Lung (tissue), 12 donors: Measurements from ENCODE around the gene ATG2A. TPM values are rescaled to one million over a fixed set of nuclear protein-coding genes. Genes with fewer than 3 reads are reported as not detected.

Experiments
- ATAC-seq: fragments of 200-7000 bp; cut with Tn5 transposase; one replicate; pipeline ENCODE4 v1.9.1; 2020; ENCODE audit warnings: moderate number of reproducible peaks; ENCODE audit not compliant: insufficient read depth, low FRiP score
- DNase-seq, 3 donors: peaks; one replicate each; pipeline ENCODE4 v3.0.0-alpha.2; 2013 to 2017
- H3K27ac ChIP-seq, 2 donors: one replicate each; pipeline ENCODE4 v1.5.1; 2013; ENCODE audit warnings: mild to moderate bottlenecking in 2 of 2, moderate library complexity in 2 of 2, control low read depth in 1 of 2, inconsistent platforms in 1 of 2, low read depth in 1 of 2, low read length in 1 of 2
- H3K27me3 ChIP-seq, 3 donors: one replicate each; pipeline ENCODE4 v1.5.1; 2013; ENCODE audit warnings: low read length in 2 of 3; ENCODE audit not compliant: control insufficient read depth in 3 of 3, insufficient read depth in 3 of 3
- H3K36me3 ChIP-seq, 4 donors: one replicate each; pipeline ENCODE4 v1.5.1; 2013; ENCODE audit warnings: low read length in 4 of 4, mild to moderate bottlenecking in 1 of 4, moderate library complexity in 1 of 4; ENCODE audit not compliant: control insufficient read depth in 4 of 4, insufficient read depth in 4 of 4
- H3K4me1 ChIP-seq, 5 donors: one replicate each; pipeline ENCODE4 v1.5.1; 2013; ENCODE audit warnings: low read length in 5 of 5, mild to moderate bottlenecking in 2 of 5, moderate library complexity in 1 of 5; ENCODE audit not compliant: control insufficient read depth in 5 of 5, insufficient read depth in 5 of 5
- H3K4me3 ChIP-seq: one replicate; pipeline ENCODE4 v1.5.1; 2013; ENCODE audit warnings: mild to moderate bottlenecking, control low read depth, moderate library complexity
- H3K9ac ChIP-seq, 2 donors: one replicate each; pipeline ENCODE4 v1.5.1; 2013; ENCODE audit warnings: low read length in 2 of 2, control low read depth in 1 of 2; ENCODE audit not compliant: insufficient read depth in 1 of 2
- H3K9me3 ChIP-seq, 4 donors: one replicate each; pipeline ENCODE4 v1.5.1; 2013; ENCODE audit warnings: low read length in 3 of 4, mild to moderate bottlenecking in 1 of 4, moderate library complexity in 1 of 4; ENCODE audit not compliant: control insufficient read depth in 4 of 4, insufficient read depth in 3 of 4
- WGBS, 2 donors: extraction: QIAGEN DNeasy Blood & Tissue Kit; methylation state at CpG; one replicate each; pipeline ENCODE4 v1.1.7; 2013; 5-methylcytosine and 5-hydroxymethylcytosine counted together
- polyA plus RNA-seq, 2 donors: library from polyadenylated mRNA; stranded (reverse); fragments of 200-250 nt; gene quantifications; one replicate each; pipeline ENCODE4 v1.2.1, GENCODE V29; 2013
- total RNA-seq, 2 donors: library from RNA; depleted of rRNA in 1 of 2; stranded (reverse); fragments of >200 nt in 1 of 2; gene quantifications; one replicate each; pipeline ENCODE4 v1.2.1, GENCODE V29; 2014 to 2021
- TF ChIP-seq, protein P1 (sequence below): IDR thresholded peaks from 2 replicates; pipeline ENCODE4 v1.5.1; 2012; ENCODE audit warnings: mild to moderate bottlenecking; ENCODE audit errors: control extremely low read depth, extremely low read depth
- donor health status: control.
- donor health status: control.
- donor health status: Bipolar disorder and iron deficiency.
- donor health status: healthy.
- donor health status: DM: yes; HTN: yes; CAD: no.

The ATG2A gene
- total and polyA plus RNA-seq, 4 donors = 17.4 to 32.5 (median 21.0) TPM

DNA sequence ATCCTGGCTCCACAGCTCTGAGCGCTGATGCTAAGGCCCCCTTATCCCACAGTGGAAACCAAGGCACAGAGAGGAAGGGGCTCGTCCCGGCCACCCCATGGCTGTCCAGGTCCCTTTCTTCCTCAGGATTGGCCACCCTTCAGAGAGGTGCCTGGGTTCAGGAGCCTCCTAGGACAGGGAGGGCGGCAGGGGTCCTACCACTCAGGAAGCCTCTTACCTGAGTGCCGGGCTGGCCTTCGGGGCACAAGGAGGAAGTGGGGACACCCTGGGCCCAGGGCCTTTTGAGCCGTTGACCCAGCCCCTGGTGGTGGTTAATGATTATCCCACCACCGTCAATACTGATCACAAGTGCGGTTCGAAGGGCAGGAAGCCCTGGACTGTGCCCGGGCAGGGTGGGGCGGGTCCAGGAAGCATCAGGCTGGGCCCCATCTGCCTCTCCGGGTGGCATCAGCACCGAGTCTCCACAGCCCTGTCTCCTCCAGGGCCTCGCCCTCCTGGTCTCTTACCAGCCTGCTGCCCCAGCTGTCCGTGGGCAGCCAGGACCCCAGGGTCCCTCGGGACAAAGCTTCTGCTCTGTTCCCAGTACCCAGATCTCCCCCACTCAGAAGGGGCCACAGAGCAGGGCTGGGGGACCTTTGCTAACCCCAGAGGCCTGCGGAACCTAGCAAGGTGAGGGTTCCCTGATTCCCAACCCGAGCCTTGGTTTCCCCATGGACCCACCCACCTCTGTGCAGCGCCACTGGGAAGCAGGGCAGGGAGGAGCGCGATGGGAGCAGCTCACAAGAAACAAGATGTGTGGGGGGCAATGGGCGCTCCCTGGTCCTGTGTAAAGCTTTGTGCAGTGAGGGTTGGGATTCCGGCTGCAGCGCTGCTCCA lies 23.6 kb downstream of the ATG2A start:
- Histone ChIP-seq H3K27ac (no peak overlapping the region), H3K4me1 (peaks cover 0 to 3% (median 0%) of the 10 kb centered on the region in 5 donors), H3K27me3 (no peaks in the 10 kb centered on the region), H3K36me3 (peaks cover 0 to 39% (median 8%) of the 10 kb centered on the region in 4 donors), H3K4me3 (no peak overlapping the region), H3K9ac (no peak overlapping the region), H3K9me3 (no peaks in the 10 kb centered on the region)
- TF ChIP-seq, protein P1, sequence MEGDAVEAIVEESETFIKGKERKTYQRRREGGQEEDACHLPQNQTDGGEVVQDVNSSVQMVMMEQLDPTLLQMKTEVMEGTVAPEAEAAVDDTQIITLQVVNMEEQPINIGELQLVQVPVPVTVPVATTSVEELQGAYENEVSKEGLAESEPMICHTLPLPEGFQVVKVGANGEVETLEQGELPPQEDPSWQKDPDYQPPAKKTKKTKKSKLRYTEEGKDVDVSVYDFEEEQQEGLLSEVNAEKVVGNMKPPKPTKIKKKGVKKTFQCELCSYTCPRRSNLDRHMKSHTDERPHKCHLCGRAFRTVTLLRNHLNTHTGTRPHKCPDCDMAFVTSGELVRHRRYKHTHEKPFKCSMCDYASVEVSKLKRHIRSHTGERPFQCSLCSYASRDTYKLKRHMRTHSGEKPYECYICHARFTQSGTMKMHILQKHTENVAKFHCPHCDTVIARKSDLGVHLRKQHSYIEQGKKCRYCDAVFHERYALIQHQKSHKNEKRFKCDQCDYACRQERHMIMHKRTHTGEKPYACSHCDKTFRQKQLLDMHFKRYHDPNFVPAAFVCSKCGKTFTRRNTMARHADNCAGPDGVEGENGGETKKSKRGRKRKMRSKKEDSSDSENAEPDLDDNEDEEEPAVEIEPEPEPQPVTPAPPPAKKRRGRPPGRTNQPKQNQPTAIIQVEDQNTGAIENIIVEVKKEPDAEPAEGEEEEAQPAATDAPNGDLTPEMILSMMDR = no peak
- ATAC-seq (no peak), DNase-seq (no peak)
- 67 to 71% methylated on average over 25 of the region's 25 CpGs for WGBS, 2 donors

DNA sequence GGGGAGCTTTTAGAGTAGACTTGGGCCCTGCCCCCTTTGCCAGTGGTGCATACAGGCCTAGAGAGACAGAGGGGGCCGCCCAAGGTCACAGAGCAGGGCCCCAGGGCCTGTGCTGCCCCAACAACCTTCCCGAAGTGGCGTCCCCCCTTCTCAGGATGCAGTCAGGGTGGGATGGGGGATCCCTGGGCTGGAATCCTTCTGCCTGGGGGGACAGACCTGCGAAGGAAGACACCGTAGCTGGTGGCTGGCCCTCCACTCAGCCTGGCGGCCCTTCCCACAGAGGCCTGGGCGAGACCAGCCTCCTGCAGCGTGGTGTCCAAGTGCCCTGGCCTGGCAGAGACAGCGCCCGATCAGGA lies 24.2 kb downstream of the ATG2A start:
- Histone ChIP-seq H3K9me3 (no peaks in the 10 kb centered on the region), H3K36me3 (peaks cover 0 to 32% (median 5%) of the 10 kb centered on the region in 4 donors), H3K4me1 (peaks cover 0 to 7% (median 3%) of the 10 kb centered on the region in 5 donors), H3K4me3 (no peak overlapping the region), H3K9ac (no peak overlapping the region), H3K27me3 (no peaks in the 10 kb centered on the region), H3K27ac (no peak overlapping the region)
- 88 to 89% methylated on average over 10 of the region's 10 CpGs for WGBS, 2 donors
- ATAC-seq (no peak), DNase-seq (no peak)
- TF ChIP-seq, protein P1 = no peak

DNA sequence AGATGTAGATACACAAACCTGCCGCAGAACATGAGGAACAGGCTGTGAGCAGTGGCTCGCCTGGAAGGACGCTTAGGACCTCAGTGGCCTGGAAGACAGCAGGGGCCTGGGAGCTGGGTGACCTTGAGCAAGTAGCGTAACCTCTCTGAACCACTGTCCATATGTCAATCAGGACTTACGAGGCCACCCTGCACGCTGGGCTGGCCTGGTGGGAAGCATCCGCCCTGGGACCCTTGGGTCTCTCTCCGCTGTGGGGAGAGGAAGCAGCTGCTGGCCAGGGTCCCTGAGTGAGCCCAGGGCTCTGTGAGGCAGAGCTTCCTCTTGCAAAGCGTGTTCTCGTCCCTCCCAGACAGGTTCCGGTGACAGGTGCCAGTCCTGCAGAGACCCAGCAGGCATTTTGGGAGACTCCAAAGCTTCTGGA lies 24.6 kb downstream of the ATG2A start:
- DNase-seq = no peak
- Histone ChIP-seq H3K4me1 (peaks cover 0 to 7% (median 3%) of the 10 kb centered on the region in 5 donors), H3K27me3 (no peaks in the 10 kb centered on the region), H3K9me3 (no peaks in the 10 kb centered on the region), H3K27ac (no peak overlapping the region), H3K36me3 (peaks cover 0 to 28% (median 3%) of the 10 kb centered on the region in 4 donors), H3K9ac (no peak overlapping the region), H3K4me3 (no peak overlapping the region)
- TF ChIP-seq, protein P1 = no peak
- 74 to 77% methylated on average over 11 of the region's 11 CpGs for WGBS, 2 donors
- no peak for ATAC-seq
